Lung (tissue), 12 donors: ENCODE measurements around the gene AADACL2. TPM values are rescaled to one million over a fixed set of nuclear protein-coding genes. Genes with fewer than 3 reads are reported as not detected.

ENCODE experiments used
- ATAC-seq: fragments of 200-7000 bp; cut with Tn5 transposase; one replicate; pipeline ENCODE4 v1.9.1; 2020; ENCODE audit warnings: moderate number of reproducible peaks; ENCODE audit not compliant: insufficient read depth, low FRiP score
- DNase-seq, 3 donors: peaks; one replicate each; pipeline ENCODE4 v3.0.0-alpha.2; 2013 to 2017
- H3K27ac ChIP-seq, 2 donors: one replicate each; pipeline ENCODE4 v1.5.1; 2013; ENCODE audit warnings: mild to moderate bottlenecking in 2 of 2, moderate library complexity in 2 of 2, control low read depth in 1 of 2, inconsistent platforms in 1 of 2, low read depth in 1 of 2, low read length in 1 of 2
- H3K27me3 ChIP-seq, 3 donors: one replicate each; pipeline ENCODE4 v1.5.1; 2013; ENCODE audit warnings: low read length in 2 of 3; ENCODE audit not compliant: control insufficient read depth in 3 of 3, insufficient read depth in 3 of 3
- H3K36me3 ChIP-seq, 4 donors: one replicate each; pipeline ENCODE4 v1.5.1; 2013; ENCODE audit warnings: low read length in 4 of 4, mild to moderate bottlenecking in 1 of 4, moderate library complexity in 1 of 4; ENCODE audit not compliant: control insufficient read depth in 4 of 4, insufficient read depth in 4 of 4
- H3K4me1 ChIP-seq, 5 donors: one replicate each; pipeline ENCODE4 v1.5.1; 2013; ENCODE audit warnings: low read length in 5 of 5, mild to moderate bottlenecking in 2 of 5, moderate library complexity in 1 of 5; ENCODE audit not compliant: control insufficient read depth in 5 of 5, insufficient read depth in 5 of 5
- H3K4me3 ChIP-seq: one replicate; pipeline ENCODE4 v1.5.1; 2013; ENCODE audit warnings: mild to moderate bottlenecking, control low read depth, moderate library complexity
- H3K9ac ChIP-seq, 2 donors: one replicate each; pipeline ENCODE4 v1.5.1; 2013; ENCODE audit warnings: low read length in 2 of 2, control low read depth in 1 of 2; ENCODE audit not compliant: insufficient read depth in 1 of 2
- H3K9me3 ChIP-seq, 4 donors: one replicate each; pipeline ENCODE4 v1.5.1; 2013; ENCODE audit warnings: low read length in 3 of 4, mild to moderate bottlenecking in 1 of 4, moderate library complexity in 1 of 4; ENCODE audit not compliant: control insufficient read depth in 4 of 4, insufficient read depth in 3 of 4
- WGBS, 2 donors: extraction: QIAGEN DNeasy Blood & Tissue Kit; methylation state at CpG; one replicate each; pipeline ENCODE4 v1.1.7; 2013; 5-methylcytosine and 5-hydroxymethylcytosine counted together
- polyA plus RNA-seq, 2 donors: library from polyadenylated mRNA; stranded (reverse); fragments of 200-250 nt; gene quantifications; one replicate each; pipeline ENCODE4 v1.2.1, GENCODE V29; 2013
- total RNA-seq, 2 donors: library from RNA; depleted of rRNA in 1 of 2; stranded (reverse); fragments of >200 nt in 1 of 2; gene quantifications; one replicate each; pipeline ENCODE4 v1.2.1, GENCODE V29; 2014 to 2021
- TF ChIP-seq, protein P1 (sequence below): IDR thresholded peaks from 2 replicates; pipeline ENCODE4 v1.5.1; 2012; ENCODE audit warnings: mild to moderate bottlenecking; ENCODE audit errors: control extremely low read depth, extremely low read depth
- donor health status: control.
- donor health status: control.
- donor health status: Bipolar disorder and iron deficiency.
- donor health status: healthy.
- donor health status: DM: yes; HTN: yes; CAD: no.

AADACL2 gene
- total and polyA plus RNA-seq, 4 donors = 0.14 TPM; not detected in 3

- TF ChIP-seq, protein P1, sequence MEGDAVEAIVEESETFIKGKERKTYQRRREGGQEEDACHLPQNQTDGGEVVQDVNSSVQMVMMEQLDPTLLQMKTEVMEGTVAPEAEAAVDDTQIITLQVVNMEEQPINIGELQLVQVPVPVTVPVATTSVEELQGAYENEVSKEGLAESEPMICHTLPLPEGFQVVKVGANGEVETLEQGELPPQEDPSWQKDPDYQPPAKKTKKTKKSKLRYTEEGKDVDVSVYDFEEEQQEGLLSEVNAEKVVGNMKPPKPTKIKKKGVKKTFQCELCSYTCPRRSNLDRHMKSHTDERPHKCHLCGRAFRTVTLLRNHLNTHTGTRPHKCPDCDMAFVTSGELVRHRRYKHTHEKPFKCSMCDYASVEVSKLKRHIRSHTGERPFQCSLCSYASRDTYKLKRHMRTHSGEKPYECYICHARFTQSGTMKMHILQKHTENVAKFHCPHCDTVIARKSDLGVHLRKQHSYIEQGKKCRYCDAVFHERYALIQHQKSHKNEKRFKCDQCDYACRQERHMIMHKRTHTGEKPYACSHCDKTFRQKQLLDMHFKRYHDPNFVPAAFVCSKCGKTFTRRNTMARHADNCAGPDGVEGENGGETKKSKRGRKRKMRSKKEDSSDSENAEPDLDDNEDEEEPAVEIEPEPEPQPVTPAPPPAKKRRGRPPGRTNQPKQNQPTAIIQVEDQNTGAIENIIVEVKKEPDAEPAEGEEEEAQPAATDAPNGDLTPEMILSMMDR = no peak
- H3K4me3 ChIP-seq = no peak overlapping the region
- WGBS, 2 donors = 81 to 89% methylated on average over 2 of the region's 2 CpGs
- no peaks in the 10 kb centered on the region for H3K27me3 ChIP-seq
- no peak overlapping the region for H3K9ac ChIP-seq
- DNase-seq (no peak), ATAC-seq (no peak)
- no peak overlapping the region for H3K27ac ChIP-seq
- H3K36me3 ChIP-seq = no peaks in the 10 kb centered on the region
- no peaks in the 10 kb centered on the region for H3K4me1 ChIP-seq
- no peaks in the 10 kb centered on the region for H3K9me3 ChIP-seq
Measured at GRCh38 chr3:151722856-151723255, 10.9 kb upstream of the AADACL2 start.

DNA sequence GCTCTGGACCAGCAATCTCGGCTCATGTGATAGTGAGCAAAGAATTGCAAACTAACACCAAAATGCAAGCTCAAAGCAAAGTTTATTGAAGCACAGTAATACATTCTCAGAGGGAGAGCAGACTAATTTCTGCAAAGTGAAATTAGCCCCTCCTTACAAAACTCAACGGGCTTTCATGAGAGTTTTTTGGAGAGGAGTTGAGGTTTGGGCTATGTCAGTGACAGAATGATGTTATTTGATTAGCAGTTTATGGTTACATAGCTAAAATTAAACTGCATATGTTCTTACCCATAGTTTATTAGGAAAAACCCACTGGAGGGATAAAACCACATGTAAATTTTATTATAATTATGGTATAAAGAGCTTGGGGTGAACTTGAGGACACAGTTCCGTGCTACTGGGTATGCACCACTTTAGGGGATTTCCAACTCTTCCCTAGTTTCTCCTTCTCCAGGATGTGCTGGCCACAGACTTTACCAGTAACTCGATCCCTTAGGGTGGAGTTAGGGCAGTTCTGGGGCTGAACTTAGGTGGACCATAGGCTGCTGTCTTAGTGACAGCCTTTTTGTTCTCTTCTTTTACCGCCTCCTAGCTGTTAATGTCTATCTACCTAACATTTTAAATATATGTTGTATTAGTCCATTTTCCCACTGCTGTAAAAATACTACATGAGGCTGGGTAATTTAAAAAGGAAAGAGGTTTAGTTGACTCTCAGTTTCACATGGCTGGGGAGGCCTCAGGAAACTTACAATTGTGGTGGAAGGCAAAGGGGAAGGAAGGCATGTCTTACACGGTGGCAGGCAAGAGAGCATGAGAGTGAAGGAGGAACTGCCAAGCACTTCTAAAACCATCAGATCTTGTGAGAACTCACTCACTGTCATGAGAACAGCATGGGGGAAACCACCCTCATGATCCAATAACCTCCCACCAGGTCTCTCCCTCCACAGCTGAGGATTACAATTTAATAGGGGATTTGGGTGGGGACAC lies 8.9 kb upstream of the AADACL2 start:
- no peak overlapping the region for H3K4me3 ChIP-seq
- no peak for DNase-seq
- H3K27ac ChIP-seq = no peak overlapping the region
- H3K36me3 ChIP-seq = no peaks in the 10 kb centered on the region
- TF ChIP-seq, protein P1 = no peak
- no peak for ATAC-seq
- H3K4me1 ChIP-seq = no peaks in the 10 kb centered on the region
- 81 to 83% methylated on average over 6 of the region's 6 CpGs for WGBS, 2 donors
- H3K9me3 ChIP-seq = no peaks in the 10 kb centered on the region
- no peaks in the 10 kb centered on the region for H3K27me3 ChIP-seq
- no peak overlapping the region for H3K9ac ChIP-seq

DNA sequence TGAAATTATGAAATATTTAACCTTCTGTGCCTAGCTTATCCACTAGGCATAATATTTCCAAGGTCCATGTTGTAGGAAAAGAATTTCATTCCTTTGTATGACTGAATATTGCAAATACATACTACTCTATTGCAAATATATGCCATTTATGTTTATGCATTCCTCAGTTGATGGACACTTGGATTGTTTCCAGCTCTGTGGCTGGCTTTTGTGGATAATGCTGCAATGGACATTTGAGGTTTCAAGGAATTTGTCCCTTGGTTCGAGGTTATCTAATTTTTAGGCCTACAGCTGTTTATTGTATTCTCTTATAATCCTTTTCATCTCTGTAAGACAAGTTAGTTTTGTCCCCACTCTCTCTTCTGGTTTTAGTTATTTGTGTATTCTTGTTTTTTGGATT lies 7.7 kb upstream of the AADACL2 start:
- WGBS, 2 donors = 68 to 82% methylated on average over 1 of the region's 1 CpG
- Histone ChIP-seq H3K27me3 (no peaks in the 10 kb centered on the region), H3K9me3 (no peaks in the 10 kb centered on the region), H3K9ac (no peak overlapping the region), H3K4me3 (no peak overlapping the region), H3K4me1 (no peaks in the 10 kb centered on the region), H3K36me3 (no peaks in the 10 kb centered on the region), H3K27ac (no peak overlapping the region)
- ATAC-seq (no peak), DNase-seq (peak in 2 of 3 donors; percentile 4 to 6)
- TF ChIP-seq, protein P1 = no peak
